GM10847 (cell line): ENCODE measurements around the gene CCL26.

Source experiments
- POLR2A ChIP-seq: IDR thresholded peaks from 2 replicates; pipeline ENCODE4 v1.6.1; 2011; ENCODE audit not compliant: insufficient read length; ENCODE audit errors: extremely low read depth

CCL26 gene

DNA sequence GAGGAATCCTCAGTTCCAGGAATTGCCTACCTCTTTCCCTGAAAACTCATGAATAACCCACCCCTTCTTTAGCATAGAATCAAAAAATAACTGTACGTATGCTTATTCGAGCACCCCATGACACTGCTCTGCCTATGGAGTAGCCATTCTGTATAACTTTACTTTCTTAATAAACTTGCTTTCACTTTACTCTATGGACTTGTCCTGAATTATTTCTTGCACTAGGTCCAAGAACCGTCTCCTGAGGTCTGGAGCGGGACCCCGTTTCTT, 30.5 kb upstream of the CCL26 start:
- TF ChIP-seq POLR2A: no peak

DNA sequence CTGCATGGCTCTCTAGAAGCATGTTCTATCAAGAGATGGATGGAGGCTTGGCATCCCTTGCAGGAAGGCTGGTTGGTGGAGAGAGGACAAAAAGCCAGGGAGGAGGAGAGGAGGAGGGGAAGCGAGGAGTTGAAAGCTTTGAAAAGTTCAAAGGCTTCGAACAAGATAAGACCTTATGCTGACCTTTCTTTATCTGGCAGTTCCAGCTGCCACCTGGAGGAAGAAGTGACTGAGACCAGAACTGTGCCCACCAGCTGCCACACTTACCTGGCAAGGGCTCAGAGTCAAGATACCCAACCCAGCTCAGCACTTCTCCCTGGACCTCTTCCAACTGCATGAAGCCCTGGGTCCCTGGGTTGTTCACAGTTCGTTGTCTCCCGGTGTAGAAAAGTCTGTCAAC, 26.8 kb upstream of the CCL26 start:
- no peak for TF ChIP-seq POLR2A

DNA sequence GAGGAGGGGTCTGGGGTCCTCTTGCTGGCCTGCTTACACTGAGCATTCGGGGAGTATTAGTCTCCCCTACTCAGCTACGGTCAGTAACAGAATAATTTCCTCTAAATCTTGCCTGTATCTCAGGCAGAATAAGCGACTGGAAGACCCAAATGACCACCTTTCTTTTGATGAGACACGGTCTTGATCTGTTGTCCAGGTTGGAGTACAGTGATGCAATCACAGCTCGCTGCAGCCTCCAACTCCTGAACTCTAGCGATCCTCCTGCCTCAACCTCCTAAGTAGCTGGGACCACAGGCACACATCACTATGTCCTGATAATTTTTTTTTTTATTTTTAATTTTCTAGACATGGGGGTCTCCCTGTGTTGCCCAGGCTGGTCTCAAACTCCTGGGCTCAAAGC, 24.4 kb upstream of the CCL26 start:
- TF ChIP-seq POLR2A: no peak

DNA sequence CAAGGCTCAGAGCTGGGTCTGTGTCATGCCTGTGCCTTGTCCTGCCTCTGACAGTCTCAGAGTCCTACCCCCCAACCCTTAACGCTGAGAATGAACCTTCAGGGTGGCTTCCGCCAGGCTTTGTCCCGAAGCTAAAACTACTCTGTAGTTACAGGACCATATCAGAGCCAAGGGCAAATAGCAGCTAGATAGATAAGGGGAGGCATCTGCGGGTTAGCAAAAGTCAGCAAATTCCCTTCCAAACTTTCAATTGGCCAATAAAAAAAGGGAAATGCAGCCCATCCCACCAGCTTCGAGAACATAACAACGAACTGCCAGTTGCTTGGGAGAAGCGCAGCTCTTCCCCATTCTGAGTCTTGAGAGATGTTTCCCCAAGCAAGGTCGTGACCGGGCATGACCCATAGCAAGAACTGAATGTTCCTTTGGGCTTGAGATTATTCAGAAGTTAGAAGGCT, 23.8 kb upstream of the CCL26 start:
- no peak for TF ChIP-seq POLR2A

DNA sequence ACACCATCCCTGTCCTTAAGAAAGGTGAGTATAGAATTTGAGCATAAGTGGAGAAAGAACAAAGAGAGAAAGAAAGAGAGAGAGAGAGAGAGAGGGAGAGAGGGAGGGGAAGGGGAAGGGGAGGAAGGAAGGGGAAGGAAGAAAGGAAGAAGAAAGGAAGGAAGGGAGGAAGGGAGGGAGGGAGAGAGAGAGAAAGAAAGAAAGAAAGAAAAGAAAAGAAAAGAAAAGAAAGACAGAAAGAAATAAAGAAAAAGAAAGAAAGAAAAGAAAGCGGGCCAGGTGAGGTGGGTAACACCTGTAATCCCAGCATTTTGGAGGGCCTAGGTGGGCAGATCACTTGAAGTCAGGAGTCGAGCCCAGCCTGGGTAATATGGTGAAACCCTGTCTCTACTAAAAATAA, 21.7 kb upstream of the CCL26 start:
- no peak for TF ChIP-seq POLR2A

DNA sequence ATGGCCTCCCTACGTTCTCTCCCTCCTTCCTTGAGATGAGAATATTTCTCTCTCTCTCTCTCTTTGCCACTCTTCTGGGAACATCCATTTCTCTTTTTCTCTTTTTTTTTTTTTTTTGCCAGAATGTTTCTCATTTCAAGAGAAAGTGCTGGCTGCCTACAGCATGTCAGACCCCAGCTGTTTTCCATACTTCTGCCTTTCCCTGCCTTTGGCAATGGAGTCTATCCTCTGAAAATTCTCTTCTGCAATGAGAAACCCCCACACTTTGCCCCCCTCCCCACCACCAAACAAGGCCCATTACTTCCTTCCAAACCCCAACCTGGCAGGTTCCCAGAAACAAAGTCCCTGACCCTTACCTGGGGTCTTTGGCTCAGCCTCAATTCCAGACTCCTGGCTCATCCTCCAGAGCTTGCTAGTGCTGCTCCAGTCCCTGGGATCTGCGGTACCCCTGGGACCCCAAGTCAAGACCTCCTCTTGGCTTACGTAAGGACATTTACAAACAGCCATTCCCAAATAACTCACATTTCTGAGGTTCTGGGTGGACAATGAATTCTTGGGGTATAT, 17.4 kb upstream of the CCL26 start:
- no peak for TF ChIP-seq POLR2A

DNA sequence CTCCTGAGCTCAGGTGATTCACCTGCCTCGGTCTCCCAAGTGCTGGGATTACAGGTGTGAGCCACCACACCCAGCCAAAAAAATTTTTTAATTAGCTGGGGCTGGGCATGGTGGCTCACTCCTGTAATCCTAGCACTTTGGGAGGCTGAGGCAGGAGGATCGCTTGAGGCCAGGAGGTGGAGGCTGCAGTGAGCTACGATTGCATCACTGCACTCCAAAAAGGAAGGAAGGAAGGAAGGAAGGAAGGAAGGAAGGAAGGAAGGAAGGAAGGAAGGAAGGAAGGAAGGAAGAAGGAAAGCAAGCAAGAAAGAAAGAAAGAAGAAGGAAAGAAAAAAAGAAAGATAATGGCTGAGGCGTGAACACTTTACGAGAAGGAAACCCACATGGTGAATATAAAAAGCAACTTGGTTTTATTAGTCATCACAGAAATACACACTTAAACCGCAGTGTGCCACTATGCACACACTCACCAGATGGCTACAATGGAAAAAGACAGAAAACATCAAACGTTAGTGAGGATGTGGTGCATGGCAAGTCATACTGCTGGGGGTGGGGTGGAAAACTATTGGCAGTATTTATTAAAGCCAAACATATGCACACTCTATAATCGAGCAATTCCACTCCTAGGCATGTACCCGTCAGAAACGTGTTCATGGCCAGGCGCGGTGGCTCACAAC, 4.4 kb upstream of the CCL26 start:
- TF ChIP-seq POLR2A: no peak

DNA sequence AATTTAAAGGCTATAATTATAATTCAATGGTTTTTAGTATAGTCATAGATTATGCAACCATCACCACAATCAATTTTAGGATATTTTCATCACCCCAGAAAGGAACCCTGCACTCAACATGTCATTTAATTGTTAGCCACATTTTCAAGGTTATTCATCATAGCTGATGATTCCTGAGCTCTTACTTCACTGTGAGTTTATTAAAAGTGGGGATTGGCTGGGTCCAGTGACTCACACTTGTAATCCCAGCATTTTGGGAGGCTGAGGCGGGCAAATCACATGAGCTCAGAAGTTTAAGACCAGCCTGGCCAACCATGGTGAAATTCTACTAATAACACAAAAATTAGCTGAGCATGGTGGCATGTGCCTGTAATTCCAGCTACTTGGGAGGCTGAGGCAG, 787 bp downstream of the CCL26 start:
- TF ChIP-seq POLR2A: no peak

DNA sequence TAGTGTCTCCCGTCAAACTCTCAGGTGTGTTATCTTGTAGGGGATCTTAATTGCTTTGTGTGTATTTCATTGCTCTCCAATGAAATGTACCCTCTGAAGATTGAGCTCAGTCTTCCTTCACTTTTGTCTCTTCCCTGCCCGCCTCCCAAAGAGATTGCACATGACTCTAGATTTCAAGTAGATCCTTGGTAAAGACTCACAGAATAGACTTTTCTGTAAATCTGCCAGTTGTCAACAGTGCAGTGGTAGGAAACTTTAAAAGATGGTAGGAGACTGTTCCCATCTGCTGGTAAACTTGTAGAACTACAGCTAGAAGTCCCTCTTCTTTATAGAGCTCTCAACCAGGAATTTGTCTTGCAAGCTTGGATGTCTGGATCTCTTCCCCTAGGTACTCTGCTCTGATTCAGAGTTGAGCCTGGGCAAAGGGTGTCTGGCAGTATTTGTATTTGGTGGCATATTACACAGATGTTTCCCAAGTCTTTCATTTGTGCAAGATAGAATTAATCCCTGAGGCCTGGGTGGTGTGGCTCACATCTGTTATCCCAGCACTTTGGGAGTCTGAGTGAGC, 9.6 kb downstream of the CCL26 start:
- TF ChIP-seq POLR2A: no peak

DNA sequence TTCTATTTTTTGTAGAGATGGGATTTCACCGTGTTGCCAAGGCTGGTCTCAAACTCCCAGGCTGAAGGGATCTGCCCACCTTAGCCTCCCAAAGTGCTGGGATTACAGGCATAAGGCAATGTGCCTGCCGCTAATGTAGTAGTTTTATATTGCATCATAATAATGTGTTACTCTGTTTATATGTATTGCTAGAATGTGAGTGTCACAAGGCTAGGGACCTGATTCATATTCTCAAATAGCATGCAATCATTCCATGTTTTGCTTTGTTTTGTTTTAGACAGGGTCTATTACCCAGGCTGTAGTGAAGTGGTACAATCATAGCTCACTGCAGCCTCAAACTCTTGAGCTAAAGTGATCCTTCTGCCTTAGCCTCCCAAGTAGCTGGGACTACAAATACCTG, 13.5 kb downstream of the CCL26 start:
- no peak for TF ChIP-seq POLR2A

DNA sequence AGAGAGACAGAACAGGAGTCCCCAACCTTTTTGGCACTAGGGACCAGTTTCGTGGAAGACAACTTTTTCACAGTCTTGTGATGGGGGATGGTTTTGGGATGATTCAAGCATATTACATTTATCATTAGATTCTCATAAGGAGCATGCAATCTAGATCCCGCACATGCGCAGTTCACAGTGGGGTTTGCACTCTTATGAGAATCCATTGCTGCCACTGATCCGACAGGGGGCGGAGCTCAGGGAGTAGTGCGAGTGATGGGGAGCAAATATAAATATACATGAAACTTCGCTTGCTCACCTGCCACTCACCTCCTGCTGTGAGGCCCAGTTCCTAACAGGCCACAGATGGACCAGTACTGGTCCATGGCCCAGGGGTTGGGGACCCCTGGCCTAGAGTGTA, 14.2 kb downstream of the CCL26 start:
- TF ChIP-seq POLR2A: no peak

DNA sequence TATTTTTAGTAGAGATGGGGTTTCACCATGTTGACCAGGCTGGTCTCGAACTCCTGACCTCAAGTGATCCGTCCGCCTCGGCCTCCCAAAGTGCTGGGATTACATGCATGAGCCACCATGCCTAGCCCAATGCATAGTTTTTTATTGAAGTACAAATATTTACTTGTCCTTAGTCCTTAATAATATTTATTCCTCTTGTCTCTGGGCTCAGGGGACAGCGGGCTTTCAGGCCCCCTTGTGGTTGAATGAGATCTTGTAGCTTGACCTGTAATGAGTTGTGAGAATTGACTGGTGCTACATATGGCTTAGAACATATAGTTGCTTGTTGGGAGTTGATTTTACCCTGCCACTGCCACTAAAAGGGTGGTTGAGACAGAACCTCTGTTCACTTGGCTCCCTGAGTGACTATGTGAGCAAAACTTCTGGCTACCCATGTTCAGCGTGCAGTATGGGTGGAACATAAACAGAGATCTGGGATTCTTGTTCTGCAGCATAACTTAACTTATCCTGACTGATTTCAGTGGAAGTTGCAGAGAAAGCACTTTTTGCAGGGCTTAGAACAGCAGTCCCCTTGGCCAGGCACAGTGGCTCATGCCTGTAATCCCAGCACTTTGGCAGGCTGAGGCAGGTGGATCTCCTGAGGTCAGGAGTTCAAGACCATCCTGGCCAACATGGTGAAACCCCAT, 14.9 kb downstream of the CCL26 start:
- no peak for TF ChIP-seq POLR2A

DNA sequence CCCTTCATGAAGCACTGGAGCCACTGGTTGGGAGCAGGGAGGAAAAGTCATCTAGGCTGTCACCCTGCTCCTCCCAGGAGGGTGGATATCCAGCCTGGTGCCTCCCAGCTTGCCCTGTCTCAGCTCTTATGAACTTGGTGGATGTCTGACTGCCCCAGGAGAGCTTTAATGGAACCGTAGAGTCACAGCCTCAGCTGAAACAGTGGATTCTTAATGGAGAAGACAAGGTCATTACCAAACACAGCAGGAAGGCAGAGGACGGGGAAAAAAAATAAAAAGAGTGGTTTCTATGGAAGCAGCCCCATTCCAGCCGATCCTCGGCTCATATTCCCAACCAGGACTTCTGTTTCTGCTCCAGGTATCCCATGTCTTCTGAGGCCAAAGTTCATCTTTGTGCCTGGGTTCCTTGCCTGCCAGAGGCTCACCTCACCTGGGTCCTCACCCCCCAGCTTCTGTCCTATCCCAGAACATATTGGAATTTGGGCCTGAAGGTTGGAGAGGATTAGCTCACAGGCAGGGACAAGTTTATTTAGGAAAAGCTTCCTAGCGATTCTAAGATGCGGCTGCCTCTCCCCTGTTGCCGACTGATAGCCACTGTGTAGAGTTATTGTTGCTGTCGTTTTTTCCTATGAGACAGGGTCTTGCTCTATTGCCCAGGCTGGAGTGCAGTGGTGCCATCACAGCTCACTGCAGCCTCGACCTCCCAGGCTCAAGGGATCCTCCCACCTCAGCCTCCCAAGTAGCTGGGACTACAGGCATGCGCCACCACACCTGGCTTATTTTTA, 15.6 kb downstream of the CCL26 start:
- no peak for TF ChIP-seq POLR2A

DNA sequence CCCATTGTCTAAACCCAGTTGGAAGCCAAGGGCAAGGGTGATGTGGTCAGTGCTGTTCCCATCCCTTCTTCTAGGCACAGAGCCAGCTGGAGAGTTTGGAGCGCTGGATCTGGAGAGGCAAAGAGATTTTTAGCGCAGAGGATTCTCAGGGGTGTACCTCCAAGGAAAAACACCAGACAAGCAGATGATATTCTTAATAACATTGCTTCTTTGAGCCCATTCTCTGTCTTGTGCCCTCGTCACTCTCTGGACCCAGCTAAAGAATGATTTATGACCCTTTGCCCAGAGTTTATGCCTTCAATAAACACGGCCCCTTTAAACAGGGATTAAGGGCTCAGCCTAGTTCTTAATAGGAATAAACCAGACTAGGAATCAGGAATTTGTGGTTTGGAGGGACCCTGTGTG, 28.6 kb downstream of the CCL26 start:
- no peak for TF ChIP-seq POLR2A

DNA sequence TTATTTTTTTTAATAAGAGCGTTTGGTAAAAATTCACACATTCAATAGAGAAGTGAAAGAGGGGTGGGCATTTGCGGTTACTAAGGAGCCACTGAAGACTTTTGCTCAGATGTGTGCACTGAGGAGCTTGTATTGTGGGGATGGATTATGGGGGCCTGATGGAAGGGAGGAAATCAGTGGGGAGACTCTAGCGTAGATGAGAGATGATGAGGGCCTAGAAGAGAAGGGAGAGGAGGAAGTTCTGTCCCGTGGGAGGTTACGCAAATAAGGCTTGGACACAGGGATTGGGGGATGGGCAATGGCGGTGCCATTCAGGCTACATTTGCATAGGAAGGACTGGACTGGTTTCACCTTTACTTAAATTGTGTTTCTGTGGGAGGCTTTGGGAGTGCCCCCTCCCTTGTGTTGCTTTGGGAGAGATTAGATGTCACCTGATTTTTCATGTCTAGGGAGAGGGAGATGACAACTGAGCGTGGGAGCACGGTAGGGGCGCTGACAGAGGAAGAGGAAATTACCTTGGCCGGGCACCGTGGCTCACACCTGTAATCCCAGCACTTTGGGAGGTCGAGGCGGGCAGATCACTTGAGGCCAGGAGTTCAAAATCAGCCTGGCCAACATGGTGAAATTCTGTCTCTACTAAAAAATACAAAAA, 31.0 kb downstream of the CCL26 start:
- TF ChIP-seq POLR2A: no peak
